ENCODE measurements around the gene GLB1L2.
"Not testable (repeated sequence)": the region's sequence is repeated elsewhere in the genome, so short reads cannot be mapped to it uniquely, and the experiment has no call there.

Gene GLB1L2

GRCh38 chr11:134330611-134331353, 1.0 kb upstream of the GLB1L2 start:
- DNase-seq = no peak

- peak; percentile 29 for DNase-seq
These were observed 422 bp downstream of the GLB1L2 start for GRCh38 chr11:134332189-134332631.

GRCh38 chr11:134332782-134333181, 994 bp downstream of the GLB1L2 start:
- DNase-seq = no peak

- no peak for DNase-seq
These were observed 1.5 kb downstream of the GLB1L2 start for GRCh38 chr11:134333312-134333711.

GRCh38 chr11:134333946-134334345, 2.2 kb downstream of the GLB1L2 start:
- DNase-seq = no peak

GRCh38 chr11:134334796-134335571, 3.2 kb downstream of the GLB1L2 start:
- no peak for DNase-seq

- DNase-seq = no peak
These were observed 5.3 kb downstream of the GLB1L2 start for GRCh38 chr11:134337051-134337450.

- DNase-seq = no peak
These were observed 6.3 kb downstream of the GLB1L2 start for GRCh38 chr11:134338068-134338467.

GRCh38 chr11:134338654-134339053, 6.9 kb downstream of the GLB1L2 start:
- DNase-seq = no peak

GRCh38 chr11:134339756-134340155, 8.0 kb downstream of the GLB1L2 start:
- no peak for DNase-seq

- no peak for DNase-seq
These were observed 8.7 kb downstream of the GLB1L2 start for GRCh38 chr11:134340354-134340964.

- DNase-seq = no peak
These were observed 10.2 kb downstream of the GLB1L2 start for GRCh38 chr11:134341805-134342571.

- no peak for DNase-seq
These were observed 11.0 kb downstream of the GLB1L2 start for GRCh38 chr11:134342572-134343340.

GRCh38 chr11:134343646-134344045, 11.9 kb downstream of the GLB1L2 start:
- no peak for DNase-seq

- not testable (repeated sequence) for DNase-seq
These were observed 12.9 kb downstream of the GLB1L2 start for GRCh38 chr11:134344497-134345236.

GRCh38 chr11:134345237-134345550, 13.4 kb downstream of the GLB1L2 start:
- DNase-seq = no peak

- no peak for DNase-seq
These were observed 14.6 kb downstream of the GLB1L2 start for GRCh38 chr11:134346101-134346975.

GRCh38 chr11:134346976-134347350, 15.2 kb downstream of the GLB1L2 start:
- no peak for DNase-seq

GRCh38 chr11:134347441-134347840, 15.7 kb downstream of the GLB1L2 start:
- DNase-seq = no peak

GRCh38 chr11:134349109-134349801, 17.5 kb downstream of the GLB1L2 start:
- no peak for DNase-seq
